DOHH2 (cell line): Measurements from ENCODE around the gene HYAL1.

ENCODE experiments used
- H3F3A ChIP-seq: fragments of 200-600 bp; sonication (generic), shearing (Covaris generic); 2 replicates; pipeline ENCODE4 v1.6.0; 2016; ENCODE audit warnings: antibody characterized with exemption, mild to moderate bottlenecking; ENCODE audit not compliant: control insufficient read depth, insufficient read depth
- H3K27ac ChIP-seq: fragments of 200-600 bp; sonication (generic); 2 replicates; pipeline ENCODE4 v1.5.1; 2014; ENCODE audit warnings: low read depth, mild to moderate bottlenecking, low read length, moderate library complexity
- H3K27me3 ChIP-seq: fragments of 200-600 bp; sonication (generic); 2 replicates; pipeline ENCODE4 v1.6.1; 2014; ENCODE audit warnings: mild to moderate bottlenecking, low read length, mixed read lengths; ENCODE audit not compliant: control insufficient read depth
- H3K36me3 ChIP-seq: fragments of 200-600 bp; sonication (generic); 2 replicates; pipeline ENCODE4 v1.6.1; 2014; ENCODE audit warnings: mild to moderate bottlenecking, low read length, moderate library complexity, mixed read lengths; ENCODE audit not compliant: control insufficient read depth
- H3K4me1 ChIP-seq: fragments of 200-600 bp; sonication (generic); 2 replicates; pipeline ENCODE4 v1.6.1; 2014; ENCODE audit warnings: mild to moderate bottlenecking, low read length, mixed read lengths; ENCODE audit not compliant: control insufficient read depth
- H3K4me2 ChIP-seq: fragments of 200-600 bp; sonication (generic); 2 replicates; pipeline ENCODE4 v1.6.0; 2014; ENCODE audit warnings: mild to moderate bottlenecking, low read length, moderate library complexity
- H3K4me3 ChIP-seq: fragments of 200-600 bp; sonication (generic); 2 replicates; pipeline ENCODE4 v1.5.1; 2014; ENCODE audit warnings: mild to moderate bottlenecking, low read length, mixed read lengths
- H3K79me2 ChIP-seq: fragments of 200-600 bp; sonication (generic); 2 replicates; pipeline ENCODE4 v1.6.1; 2014; ENCODE audit warnings: mild to moderate bottlenecking, low read length, mixed read lengths; ENCODE audit not compliant: control insufficient read depth
- H3K9me2 ChIP-seq: fragments of 200-600 bp; sonication (generic); replicated peaks from 2 replicates; pipeline ENCODE4 v1.6.1; 2014; ENCODE audit warnings: mild to moderate bottlenecking, low read length, mixed read lengths; ENCODE audit not compliant: control insufficient read depth
- H3K9me3 ChIP-seq: fragments of 200-600 bp; sonication (generic); 2 replicates; pipeline ENCODE4 v1.6.1; 2014; ENCODE audit warnings: antibody characterized with exemption, low read length, mixed read lengths; ENCODE audit not compliant: control insufficient read depth, insufficient read depth
- H4K20me1 ChIP-seq: fragments of 200-600 bp; sonication (generic); 2 replicates; pipeline ENCODE4 v1.6.0; 2014; ENCODE audit warnings: low read depth, mild to moderate bottlenecking, antibody characterized with exemption, low read length, moderate library complexity; ENCODE audit not compliant: control insufficient read depth, insufficient read depth
- EZH2phosphoT487 ChIP-seq: fragments of 200-600 bp; sonication (generic); IDR thresholded peaks from 2 replicates; pipeline ENCODE4 v1.6.1; 2017; ENCODE audit warnings: borderline replicate concordance, mild to moderate bottlenecking, antibody characterized with exemption, low read length, moderate library complexity, mixed read lengths
- TF ChIP-seq, protein P1 (sequence below): fragments of 200-600 bp; sonication (generic); IDR thresholded peaks from one replicate; pipeline ENCODE4 v1.5.1; 2014; ENCODE audit warnings: antibody characterized with exemption, mild to moderate bottlenecking, low read depth, low read length; ENCODE audit not compliant: poor library complexity, severe bottlenecking

Gene HYAL1

DNA sequence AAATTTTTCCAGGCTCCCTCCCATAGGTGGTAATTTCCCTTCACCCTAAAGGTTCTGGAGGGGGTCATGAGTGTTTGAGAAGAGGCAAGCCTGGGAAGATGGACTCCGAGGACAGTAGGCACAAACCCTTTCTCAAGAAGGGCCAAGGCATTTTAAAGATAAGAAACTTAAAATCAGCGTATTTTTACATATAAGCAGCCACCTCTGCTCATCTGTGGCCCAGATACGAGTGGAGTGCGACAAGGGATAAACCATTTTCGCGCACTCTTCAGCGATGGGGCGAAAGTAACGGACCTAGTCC is 36.7 kb upstream of the HYAL1 start:
- Histone ChIP-seq H3K4me1 (peaks cover 54% of the 10 kb centered on the region), H3K27me3 (no peaks in the 10 kb centered on the region), H3K27ac (peak overlapping the region; percentile 90), H4K20me1 (0 out of 2 replicates have a peak, but pooled peaks cover 10% of the 10 kb centered on the region), H3F3A (peaks cover 14% of the 10 kb centered on the region), H3K79me2 (peaks cover 53% of the 10 kb centered on the region), H3K4me2 (peak overlapping the region; percentile 98), H3K36me3 (peaks cover 38% of the 10 kb centered on the region), H3K4me3 (peak overlapping the region; percentile 83), H3K9me2 (no peaks in the 10 kb centered on the region), H3K9me3 (no peaks in the 10 kb centered on the region)
- TF ChIP-seq, protein P1, sequence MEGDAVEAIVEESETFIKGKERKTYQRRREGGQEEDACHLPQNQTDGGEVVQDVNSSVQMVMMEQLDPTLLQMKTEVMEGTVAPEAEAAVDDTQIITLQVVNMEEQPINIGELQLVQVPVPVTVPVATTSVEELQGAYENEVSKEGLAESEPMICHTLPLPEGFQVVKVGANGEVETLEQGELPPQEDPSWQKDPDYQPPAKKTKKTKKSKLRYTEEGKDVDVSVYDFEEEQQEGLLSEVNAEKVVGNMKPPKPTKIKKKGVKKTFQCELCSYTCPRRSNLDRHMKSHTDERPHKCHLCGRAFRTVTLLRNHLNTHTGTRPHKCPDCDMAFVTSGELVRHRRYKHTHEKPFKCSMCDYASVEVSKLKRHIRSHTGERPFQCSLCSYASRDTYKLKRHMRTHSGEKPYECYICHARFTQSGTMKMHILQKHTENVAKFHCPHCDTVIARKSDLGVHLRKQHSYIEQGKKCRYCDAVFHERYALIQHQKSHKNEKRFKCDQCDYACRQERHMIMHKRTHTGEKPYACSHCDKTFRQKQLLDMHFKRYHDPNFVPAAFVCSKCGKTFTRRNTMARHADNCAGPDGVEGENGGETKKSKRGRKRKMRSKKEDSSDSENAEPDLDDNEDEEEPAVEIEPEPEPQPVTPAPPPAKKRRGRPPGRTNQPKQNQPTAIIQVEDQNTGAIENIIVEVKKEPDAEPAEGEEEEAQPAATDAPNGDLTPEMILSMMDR: no peak
- TF ChIP-seq EZH2phosphoT487: no peak

DNA sequence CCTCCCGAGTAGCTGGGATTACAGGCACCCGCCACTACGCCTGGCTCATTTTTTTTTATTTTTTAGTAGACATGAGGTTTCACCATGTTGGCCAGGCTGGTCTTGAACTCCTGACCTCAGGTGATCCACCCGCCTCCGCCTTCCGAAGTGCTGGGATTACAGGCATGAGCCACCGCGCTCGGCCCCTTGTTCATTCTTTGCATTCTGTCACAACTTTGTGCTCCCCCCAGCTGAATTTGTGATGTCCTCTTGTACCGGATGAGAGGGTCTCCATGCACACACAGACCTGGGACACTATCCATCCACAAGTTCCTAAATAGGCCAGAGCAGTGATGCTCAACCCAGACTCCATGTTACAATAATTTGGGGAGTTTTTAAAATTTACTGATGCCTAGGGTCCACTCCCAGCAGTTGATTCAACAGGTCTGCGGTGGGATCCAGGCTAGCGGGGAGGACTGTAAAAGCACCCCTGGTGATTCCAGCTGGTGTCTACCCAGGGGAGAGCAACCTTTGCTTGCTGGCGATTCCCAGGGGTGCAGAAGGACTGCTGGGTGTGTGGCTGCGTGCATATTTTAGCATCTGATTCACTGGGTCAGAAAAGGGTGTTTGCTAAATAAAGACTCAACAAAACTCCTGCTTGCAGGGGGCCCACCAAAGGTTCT is 36.2 kb upstream of the HYAL1 start:
- no peaks in the 10 kb centered on the region for H3K27me3 ChIP-seq
- H3K4me1 ChIP-seq: peaks cover 58% of the 10 kb centered on the region
- 0 out of 2 replicates have a peak, but pooled peaks cover 10% of the 10 kb centered on the region for H4K20me1 ChIP-seq
- H3F3A ChIP-seq: peaks cover 14% of the 10 kb centered on the region
- TF ChIP-seq EZH2phosphoT487: no peak
- peaks cover 42% of the 10 kb centered on the region for H3K36me3 ChIP-seq
- H3K79me2 ChIP-seq: peaks cover 58% of the 10 kb centered on the region
- H3K9me2 ChIP-seq: no peaks in the 10 kb centered on the region
- H3K9me3 ChIP-seq: no peaks in the 10 kb centered on the region
- peak overlapping the region; percentile 98 for H3K4me2 ChIP-seq
- peak overlapping the region; percentile 90 for H3K27ac ChIP-seq
- H3K4me3 ChIP-seq: peak overlapping the region; percentile 83

DNA sequence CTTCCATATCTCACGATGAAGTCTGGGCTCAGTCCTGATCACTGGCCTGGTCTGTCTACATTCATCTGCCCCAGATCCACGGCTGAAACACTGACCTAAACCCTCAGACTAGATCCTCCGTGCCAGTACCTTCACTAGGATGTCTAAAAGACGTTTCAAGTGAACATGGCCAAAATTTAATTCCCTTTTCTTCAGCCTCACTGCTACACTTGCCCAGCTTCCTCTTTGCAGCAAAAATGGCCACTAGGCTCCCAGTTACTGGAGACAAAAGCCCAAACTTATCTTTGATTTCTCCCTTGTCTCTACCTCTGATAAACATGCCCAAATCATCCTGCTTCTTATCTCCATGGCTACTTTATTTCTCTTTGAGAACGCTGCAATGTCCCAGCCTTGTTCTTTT is 35.6 kb upstream of the HYAL1 start:
- 0 out of 2 replicates have a peak, but pooled peaks cover 10% of the 10 kb centered on the region for H4K20me1 ChIP-seq
- H3F3A ChIP-seq: peaks cover 14% of the 10 kb centered on the region
- peak overlapping the region; percentile 90 for H3K27ac ChIP-seq
- H3K9me2 ChIP-seq: no peaks in the 10 kb centered on the region
- TF ChIP-seq, protein P1: peak; percentile 21
- TF ChIP-seq EZH2phosphoT487: no peak
- H3K4me1 ChIP-seq: peaks cover 64% of the 10 kb centered on the region
- H3K27me3 ChIP-seq: no peaks in the 10 kb centered on the region
- peak overlapping the region; percentile 83 for H3K4me3 ChIP-seq
- H3K36me3 ChIP-seq: peaks cover 49% of the 10 kb centered on the region
- H3K4me2 ChIP-seq: peak overlapping the region; percentile 98
- peaks cover 65% of the 10 kb centered on the region for H3K79me2 ChIP-seq
- no peaks in the 10 kb centered on the region for H3K9me3 ChIP-seq

DNA sequence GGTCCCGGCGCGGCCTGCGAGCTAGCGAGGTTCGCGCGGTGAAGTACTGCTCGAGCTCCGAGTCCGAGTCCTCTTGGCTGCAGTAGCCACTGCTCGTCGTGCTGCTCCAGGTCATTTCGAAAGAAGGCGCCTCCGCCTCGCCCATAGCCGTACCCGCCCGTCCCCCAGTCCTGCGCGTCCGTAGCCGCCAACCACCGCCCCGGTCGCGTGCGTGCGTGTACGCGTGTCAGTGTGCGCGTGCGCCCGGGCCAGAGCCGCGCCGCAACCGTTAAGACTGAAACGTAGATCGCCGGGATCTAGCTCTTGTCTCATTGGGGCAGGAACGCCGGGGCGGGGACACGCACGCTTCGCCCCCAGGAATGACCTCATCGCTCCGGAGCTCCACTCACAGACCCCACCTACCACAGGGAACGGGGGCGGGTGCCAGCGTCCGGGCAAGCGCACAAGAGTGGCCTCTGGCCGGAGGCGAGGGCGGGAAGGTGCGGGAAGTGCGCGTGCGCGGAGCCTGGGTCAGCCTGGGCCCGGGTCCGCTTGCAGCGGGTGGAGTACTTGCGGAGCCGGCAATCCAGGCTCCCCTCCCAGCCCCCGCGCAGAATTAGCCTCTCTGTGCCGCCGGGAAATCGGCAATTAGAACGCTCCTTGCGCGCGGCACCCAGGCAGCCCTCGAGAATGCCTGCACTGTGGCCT is 33.9 kb upstream of the HYAL1 start:
- H3K4me1 ChIP-seq: peaks cover 69% of the 10 kb centered on the region
- H3K4me3 ChIP-seq: peak overlapping the region; percentile 83
- H3F3A ChIP-seq: peaks cover 14% of the 10 kb centered on the region
- peak overlapping the region; percentile 98 for H3K4me2 ChIP-seq
- H3K9me3 ChIP-seq: no peaks in the 10 kb centered on the region
- no peaks in the 10 kb centered on the region for H3K27me3 ChIP-seq
- peak overlapping the region; percentile 90 for H3K27ac ChIP-seq
- 0 out of 2 replicates have a peak, but pooled peaks cover 10% of the 10 kb centered on the region for H4K20me1 ChIP-seq
- H3K79me2 ChIP-seq: peaks cover 81% of the 10 kb centered on the region
- H3K9me2 ChIP-seq: no peaks in the 10 kb centered on the region
- TF ChIP-seq EZH2phosphoT487: no peak
- TF ChIP-seq, protein P1: no peak
- peaks cover 65% of the 10 kb centered on the region for H3K36me3 ChIP-seq
